ENCODE measurements around the gene TRIM52.
"Not testable (repeated sequence)": the region's sequence is repeated elsewhere in the genome, so short reads cannot be mapped to it uniquely, and the experiment has no call there.

The TRIM52 gene

DNA sequence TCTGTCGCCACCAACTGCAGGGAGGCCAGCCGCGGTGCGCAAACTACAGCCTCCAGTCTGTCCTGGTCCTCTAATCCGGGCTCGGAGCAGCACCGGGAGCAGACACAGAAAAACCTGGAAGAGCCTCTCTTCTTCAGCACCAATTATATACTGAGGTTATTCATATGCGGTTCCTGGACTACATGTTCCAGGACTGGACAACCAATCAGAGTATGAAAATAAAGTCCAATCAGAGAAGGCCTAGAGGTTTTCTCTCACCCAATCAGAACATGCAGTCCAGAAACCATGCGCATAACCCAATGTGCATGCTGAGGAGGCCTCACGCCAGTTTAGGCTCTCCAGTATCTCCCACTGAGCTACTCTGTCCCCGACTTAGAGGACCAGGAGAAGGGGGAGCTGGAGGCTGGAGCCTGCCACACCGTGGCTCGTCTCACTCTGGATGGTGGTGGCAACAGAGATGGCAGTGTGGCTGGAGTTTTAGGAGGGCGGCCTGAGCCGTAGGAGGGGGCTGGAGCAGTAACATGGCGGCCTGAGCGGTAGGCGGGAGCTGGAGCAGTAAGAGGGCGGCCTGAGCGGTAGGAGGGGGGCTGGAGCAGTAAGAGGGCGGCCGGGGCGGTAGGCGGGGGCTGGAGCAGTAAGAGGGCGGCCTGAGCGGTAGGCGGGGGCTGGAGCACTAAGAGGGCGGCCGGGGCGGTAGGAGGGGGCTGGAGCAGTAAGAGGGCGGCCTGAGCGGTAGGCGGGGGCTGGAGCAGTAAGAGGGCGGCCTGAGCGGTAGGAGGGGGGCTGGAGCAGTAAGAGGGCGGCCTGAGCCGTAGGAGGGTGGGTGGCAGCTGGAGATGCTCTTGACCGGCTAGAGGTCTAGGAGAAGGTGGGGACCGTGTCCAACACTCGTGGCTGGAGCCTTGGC lies 20.4 kb upstream of the TRIM52 start:
- no peak for DNase-seq (ENCODE audit: low read depth)
- TF ChIP-seq, protein P1, sequence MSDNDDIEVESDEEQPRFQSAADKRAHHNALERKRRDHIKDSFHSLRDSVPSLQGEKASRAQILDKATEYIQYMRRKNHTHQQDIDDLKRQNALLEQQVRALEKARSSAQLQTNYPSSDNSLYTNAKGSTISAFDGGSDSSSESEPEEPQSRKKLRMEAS (IDR thresholded peaks at IDR 0.05; ENCODE audit: low read depth, low read length), result no peak
- TF ChIP-seq POLR2A (IDR thresholded peaks at IDR 0.05; ENCODE audit: extremely low read depth, insufficient read length), result no peak
- no peak overlapping the region for H3K4me3 ChIP-seq (ENCODE audit: low read depth, low read length)

DNA sequence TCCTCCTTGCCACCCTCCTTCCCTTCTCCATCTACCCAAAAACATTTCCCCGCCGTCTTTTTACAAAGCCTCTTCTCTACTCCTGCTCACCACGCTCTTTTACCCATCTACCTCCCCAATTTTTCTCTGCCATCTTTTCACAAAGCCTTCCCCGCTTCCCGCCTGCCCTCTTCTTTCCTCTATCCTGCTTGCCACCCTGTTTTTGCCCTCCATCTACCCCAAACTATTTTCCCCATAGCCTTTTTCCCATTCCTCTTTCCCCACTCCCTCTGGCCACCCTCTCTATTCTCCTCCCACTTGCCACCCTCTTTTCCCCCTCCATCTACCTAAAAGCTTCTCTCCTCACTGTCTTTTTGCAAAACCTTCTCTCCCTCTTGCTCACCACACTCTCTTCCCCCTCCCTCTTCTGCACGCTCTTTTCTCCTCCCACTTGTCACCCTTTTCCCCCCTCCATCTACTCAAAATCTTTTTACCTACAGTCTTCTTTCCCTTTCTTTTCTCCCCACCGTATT lies 19.4 kb upstream of the TRIM52 start:
- TF ChIP-seq, protein P2, sequence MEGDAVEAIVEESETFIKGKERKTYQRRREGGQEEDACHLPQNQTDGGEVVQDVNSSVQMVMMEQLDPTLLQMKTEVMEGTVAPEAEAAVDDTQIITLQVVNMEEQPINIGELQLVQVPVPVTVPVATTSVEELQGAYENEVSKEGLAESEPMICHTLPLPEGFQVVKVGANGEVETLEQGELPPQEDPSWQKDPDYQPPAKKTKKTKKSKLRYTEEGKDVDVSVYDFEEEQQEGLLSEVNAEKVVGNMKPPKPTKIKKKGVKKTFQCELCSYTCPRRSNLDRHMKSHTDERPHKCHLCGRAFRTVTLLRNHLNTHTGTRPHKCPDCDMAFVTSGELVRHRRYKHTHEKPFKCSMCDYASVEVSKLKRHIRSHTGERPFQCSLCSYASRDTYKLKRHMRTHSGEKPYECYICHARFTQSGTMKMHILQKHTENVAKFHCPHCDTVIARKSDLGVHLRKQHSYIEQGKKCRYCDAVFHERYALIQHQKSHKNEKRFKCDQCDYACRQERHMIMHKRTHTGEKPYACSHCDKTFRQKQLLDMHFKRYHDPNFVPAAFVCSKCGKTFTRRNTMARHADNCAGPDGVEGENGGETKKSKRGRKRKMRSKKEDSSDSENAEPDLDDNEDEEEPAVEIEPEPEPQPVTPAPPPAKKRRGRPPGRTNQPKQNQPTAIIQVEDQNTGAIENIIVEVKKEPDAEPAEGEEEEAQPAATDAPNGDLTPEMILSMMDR (IDR thresholded peaks at IDR 0.05; ENCODE audit: low read depth, low read length), result no peak
- TF ChIP-seq MYC (IDR thresholded peaks at IDR 0.05; ENCODE audit: low read depth, low read length) (no peak), POLR2A (IDR thresholded peaks at IDR 0.05; ENCODE audit: extremely low read depth, insufficient read length) (no peak)
- TF ChIP-seq, protein P1 (IDR thresholded peaks at IDR 0.05; ENCODE audit: low read depth, low read length), result no peak
- DNase-seq (ENCODE audit: low read depth), result no peak
- no peak overlapping the region for H3K4me3 ChIP-seq (ENCODE audit: low read depth, low read length)

DNA sequence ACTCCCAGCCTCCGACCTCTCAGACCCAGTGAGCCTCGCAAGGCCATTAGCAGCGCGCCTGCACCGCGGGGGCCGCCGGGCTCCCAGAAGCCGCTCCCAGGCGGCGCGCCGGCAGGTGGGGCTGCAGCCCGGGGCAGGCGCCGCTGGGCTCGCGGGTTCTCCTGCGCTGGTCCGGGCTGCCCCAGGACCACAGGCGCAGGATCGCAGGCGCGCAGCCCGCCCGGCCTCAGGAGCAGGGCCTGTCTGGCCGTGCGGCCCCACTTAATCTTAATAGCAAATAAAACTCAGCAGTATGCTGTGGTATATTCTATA lies 12.4 kb upstream of the TRIM52 start:
- not testable (repeated sequence) for H3K4me3 ChIP-seq (ENCODE audit: low read depth, low read length); DNase-seq (ENCODE audit: low read depth)

DNA sequence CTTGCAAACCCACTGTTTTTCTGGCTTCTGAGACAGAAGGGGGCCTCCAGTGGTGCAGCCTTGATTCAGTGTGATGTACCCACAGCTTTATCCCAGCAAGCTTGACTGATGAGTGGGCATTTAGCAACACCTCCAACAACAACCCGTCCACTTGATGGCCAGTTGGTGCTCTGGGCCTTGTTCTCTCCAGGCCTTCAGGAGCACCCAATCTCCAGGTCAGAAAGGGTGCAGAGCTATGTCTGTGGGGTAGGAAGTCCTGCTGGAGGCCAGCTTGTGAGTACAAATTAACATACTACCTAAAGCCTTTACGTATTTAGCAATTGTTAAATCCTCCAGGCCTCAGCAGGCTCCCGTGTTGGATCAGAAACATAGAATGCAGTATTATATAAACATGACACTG lies 10.1 kb upstream of the TRIM52 start:
- no peak for DNase-seq (ENCODE audit: low read depth)
- TF ChIP-seq MYC (IDR thresholded peaks at IDR 0.05; ENCODE audit: low read depth, low read length), result no peak
- no peak for TF ChIP-seq POLR2A (IDR thresholded peaks at IDR 0.05; ENCODE audit: extremely low read depth, insufficient read length)
- TF ChIP-seq, protein P2 (IDR thresholded peaks at IDR 0.05; ENCODE audit: low read depth, low read length), result no peak
- TF ChIP-seq, protein P1 (IDR thresholded peaks at IDR 0.05; ENCODE audit: low read depth, low read length), result no peak
- H3K4me3 ChIP-seq (ENCODE audit: low read depth, low read length), result no peak overlapping the region

DNA sequence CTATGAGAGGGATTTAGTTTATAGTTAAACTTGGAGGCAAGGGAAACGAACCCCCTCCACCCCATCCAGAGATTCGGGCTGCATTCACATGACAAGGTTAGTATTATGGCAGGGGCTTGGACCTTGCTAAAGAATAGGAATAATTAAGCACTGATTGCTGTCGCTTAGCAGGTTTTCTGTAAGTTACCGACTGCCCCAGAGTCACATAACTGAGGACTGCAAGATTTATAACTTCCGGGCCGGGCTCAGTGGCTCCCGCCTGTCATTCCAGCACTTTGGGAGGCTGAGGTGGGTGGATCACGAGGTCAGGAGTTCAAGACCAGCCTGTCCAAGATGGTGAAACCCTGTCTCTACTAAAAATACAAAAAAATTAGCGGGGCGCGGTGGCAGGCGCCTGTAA lies 7.0 kb upstream of the TRIM52 start:
- not testable (repeated sequence) for DNase-seq (ENCODE audit: low read depth); H3K4me3 ChIP-seq (ENCODE audit: low read depth, low read length)

DNA sequence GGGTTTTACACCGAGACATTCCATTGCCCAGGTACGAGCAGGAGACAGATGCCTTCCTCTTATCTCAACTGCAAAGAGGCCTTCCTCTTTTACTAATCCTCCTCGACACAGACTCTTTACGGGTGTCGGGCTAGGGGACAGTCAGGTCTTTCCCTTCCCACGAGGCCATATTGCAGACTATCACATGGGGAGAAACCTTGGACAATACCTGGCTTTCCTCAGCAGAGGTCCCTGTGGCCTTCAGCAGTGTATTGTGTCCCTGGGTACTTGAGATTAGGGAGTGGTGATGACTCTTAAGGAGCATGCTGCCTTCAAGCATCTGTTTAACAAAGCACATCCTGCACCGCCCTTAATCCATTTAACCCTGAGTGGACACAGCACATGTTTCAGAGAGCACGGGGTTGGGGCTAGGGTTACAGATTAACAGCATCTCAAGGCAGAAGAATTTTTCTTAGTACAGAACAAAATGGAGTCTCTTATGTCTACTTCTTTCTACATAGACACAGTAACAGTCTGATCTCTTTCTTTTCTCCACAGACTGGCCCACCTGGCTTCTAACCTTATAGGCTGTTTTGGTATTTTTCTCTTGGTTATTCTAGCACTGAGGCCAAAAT lies 6.5 kb upstream of the TRIM52 start:
- not testable (repeated sequence) for DNase-seq (ENCODE audit: low read depth); H3K4me3 ChIP-seq (ENCODE audit: low read depth, low read length)

DNA sequence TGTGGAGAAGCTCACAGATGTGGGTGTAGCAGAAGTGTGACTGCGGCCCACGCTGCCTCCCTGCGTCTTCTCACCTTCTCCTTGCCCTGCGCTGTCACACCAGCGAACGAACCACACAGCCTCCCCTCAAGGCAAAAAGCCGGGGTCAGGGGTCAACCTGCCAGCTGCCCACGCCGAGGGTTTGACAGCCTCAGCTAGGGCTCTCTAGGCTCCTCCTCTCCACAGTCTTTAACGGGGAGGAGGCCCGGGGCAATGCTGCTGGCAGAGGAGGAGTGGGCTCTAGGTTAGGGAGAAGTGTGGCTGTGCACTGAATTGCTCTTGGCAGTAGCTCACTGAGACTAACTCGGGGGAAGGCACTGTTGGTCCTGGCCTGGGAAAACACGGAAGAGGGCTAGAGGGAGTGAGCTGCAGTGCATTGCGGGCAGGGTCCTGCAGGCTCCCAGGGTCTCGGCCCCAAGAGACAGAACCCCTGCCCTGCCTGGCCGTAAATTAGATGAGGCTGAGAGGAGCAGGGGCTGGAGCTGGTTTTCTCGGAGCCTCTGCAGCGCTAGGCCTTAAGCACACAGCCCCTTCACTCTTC lies 4.2 kb upstream of the TRIM52 start:
- H3K4me3 ChIP-seq (ENCODE audit: low read depth, low read length), result no peak overlapping the region
- TF ChIP-seq, protein P1 (IDR thresholded peaks at IDR 0.05; ENCODE audit: low read depth, low read length), result no peak
- no peak for TF ChIP-seq POLR2A (IDR thresholded peaks at IDR 0.05; ENCODE audit: extremely low read depth, insufficient read length)
- no peak for TF ChIP-seq MYC (IDR thresholded peaks at IDR 0.05; ENCODE audit: low read depth, low read length)
- TF ChIP-seq, protein P2 (IDR thresholded peaks at IDR 0.05; ENCODE audit: low read depth, low read length), result no peak
- DNase-seq (ENCODE audit: low read depth), result no peak

DNA sequence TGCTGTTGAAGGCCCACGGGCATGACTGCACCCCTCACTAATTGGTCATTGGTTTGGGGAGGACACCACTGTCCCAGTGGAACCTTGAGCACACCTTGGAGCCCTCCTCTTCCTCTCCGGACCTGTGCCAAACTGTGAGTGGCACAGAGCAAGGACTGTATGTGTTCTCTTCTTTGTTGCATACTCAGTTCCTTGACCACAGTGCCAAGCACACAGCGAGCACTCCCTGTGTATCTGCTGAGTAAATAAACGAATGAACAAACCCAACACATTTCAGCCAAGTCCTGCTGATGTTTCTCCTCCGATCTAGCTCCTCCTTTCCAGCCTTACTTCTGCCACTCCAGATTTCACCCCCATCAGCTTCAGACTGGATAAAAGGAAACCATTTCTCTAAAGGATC lies 2.7 kb upstream of the TRIM52 start:
- TF ChIP-seq, protein P2 (IDR thresholded peaks at IDR 0.05; ENCODE audit: low read depth, low read length), result no peak
- no peak for TF ChIP-seq POLR2A (IDR thresholded peaks at IDR 0.05; ENCODE audit: extremely low read depth, insufficient read length)
- no peak for TF ChIP-seq MYC (IDR thresholded peaks at IDR 0.05; ENCODE audit: low read depth, low read length)
- TF ChIP-seq, protein P1 (IDR thresholded peaks at IDR 0.05; ENCODE audit: low read depth, low read length), result no peak
- DNase-seq (ENCODE audit: low read depth), result no peak
- H3K4me3 ChIP-seq (ENCODE audit: low read depth, low read length), result no peak overlapping the region
